K562 (cell line): ENCODE measurements around the gene WEE1. TPM values are rescaled to one million over a fixed set of nuclear protein-coding genes. Genes with fewer than 3 reads are reported as not detected.

Source experiments
- MCM7 ChIP-seq, 2 experiments: fragments of 450-650 bp; IDR thresholded peaks; 2 replicates each; pipeline ENCODE4 v1.6.1; 2016 to 2018
- ZC3H11A ChIP-seq: IDR thresholded peaks from 2 replicates; pipeline ENCODE4 v1.6.1; 2012; ENCODE audit warnings: low read depth, low read length, improper control_type of control experiment
- polyA plus RNA-seq, 8 experiments: library from polyadenylated mRNA; depleted of rRNA in 4 of 8; stranded (reverse) in 5 of 8; unstranded in 3 of 8; fragments of >200 nt; fragmentation: Nextera tagmentation in 2 of 8; fragmentation: Illumina TruSeq in 1 of 8; extraction: Ambion mirVana in 2 of 8; extraction: Trizol in 1 of 8; gene quantifications; 2 replicates each; pipeline versions ENCODE4 v1.2.1 to v1.2.3, GENCODE V29; 2011 to 2014; ENCODE audit warnings: inconsistent platforms in 1 of 8, missing spikeins in 1 of 8
- total RNA-seq, 7 experiments: library from RNA; depleted of rRNA in 6 of 7; stranded (reverse); fragments of >200 nt in 6 of 7; fragmentation: Illumina TruSeq in 2 of 7; extraction: Trizol in 2 of 7; gene quantifications; 2 replicates each; pipeline versions ENCODE4 v1.2.1 to v1.2.3, GENCODE V29; 2011 to 2021; ENCODE audit warnings: low replicate concordance in 1 of 7
- TF ChIP-seq, protein P1 (sequence below): fragments of 200-600 bp; sonication (generic); IDR thresholded peaks from one replicate; pipeline ENCODE4 v1.6.1; 2012; ENCODE audit warnings: mild to moderate bottlenecking, low read depth, low read length, inconsistent platforms
- TF ChIP-seq, protein P2 (sequence below): fragments of 250-450 bp; sonication (Bioruptor Pico); IDR thresholded peaks from 2 replicates; pipeline ENCODE4 v1.4.0; 2020; ENCODE audit warnings: mild to moderate bottlenecking, moderate library complexity
- TF ChIP-seq, protein P3 (sequence below), 2 experiments: fragments of 250-450 bp in 1 of 2; fragments of 450-650 bp in 1 of 2; sonication (Bioruptor Pico) in 1 of 2; IDR thresholded peaks; 2 replicates each; pipeline versions ENCODE4 v1.6.1 to v1.8.0; 2016 to 2021; ENCODE audit warnings: mild to moderate bottlenecking in 2 of 2, moderate library complexity in 2 of 2, missing compliant biosample characterization in 1 of 2, missing genetic modification characterization in 1 of 2

WEE1 gene
- total and polyA plus RNA-seq, 9 of the 15 experiments (the other 6 are each of a cell fraction or from before 2014, with no cell fraction given): 21.9 to 99.0 (median 67.4) TPM

DNA sequence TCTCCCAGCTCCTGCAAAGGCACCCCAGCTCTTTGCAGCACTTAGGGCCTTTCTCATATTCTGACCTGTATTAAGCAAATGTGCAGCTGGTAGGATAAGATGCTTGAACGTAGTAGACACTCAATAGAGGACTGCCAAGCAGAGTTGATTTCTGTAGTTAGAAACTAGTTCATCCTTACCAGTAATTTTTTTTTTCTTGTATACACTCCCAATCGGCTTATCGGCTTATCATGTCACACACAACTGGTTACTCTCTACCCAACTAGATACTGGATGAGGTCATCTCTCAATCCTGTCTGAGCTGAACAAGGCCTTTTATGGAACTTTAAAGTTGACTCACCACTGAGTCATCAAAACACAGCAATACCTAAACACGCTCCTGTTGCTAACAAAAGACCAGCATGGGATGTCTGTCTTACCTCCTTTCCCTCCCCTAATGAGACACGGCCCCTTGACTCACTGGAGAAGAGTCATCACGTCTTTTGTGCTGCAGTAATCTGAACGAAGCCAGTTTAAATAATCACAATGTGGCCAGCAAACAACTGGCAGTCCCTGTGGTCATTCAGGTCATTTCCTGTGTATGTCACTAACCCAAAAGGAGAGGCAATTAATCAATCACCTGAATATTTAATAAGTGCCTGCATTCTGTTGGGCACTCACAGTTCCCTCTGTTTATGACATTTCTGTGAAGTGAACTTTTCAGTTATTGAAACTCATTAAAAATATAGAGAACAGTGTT is 7.5 kb upstream of the WEE1 start (continued):
- TF ChIP-seq, protein P1, sequence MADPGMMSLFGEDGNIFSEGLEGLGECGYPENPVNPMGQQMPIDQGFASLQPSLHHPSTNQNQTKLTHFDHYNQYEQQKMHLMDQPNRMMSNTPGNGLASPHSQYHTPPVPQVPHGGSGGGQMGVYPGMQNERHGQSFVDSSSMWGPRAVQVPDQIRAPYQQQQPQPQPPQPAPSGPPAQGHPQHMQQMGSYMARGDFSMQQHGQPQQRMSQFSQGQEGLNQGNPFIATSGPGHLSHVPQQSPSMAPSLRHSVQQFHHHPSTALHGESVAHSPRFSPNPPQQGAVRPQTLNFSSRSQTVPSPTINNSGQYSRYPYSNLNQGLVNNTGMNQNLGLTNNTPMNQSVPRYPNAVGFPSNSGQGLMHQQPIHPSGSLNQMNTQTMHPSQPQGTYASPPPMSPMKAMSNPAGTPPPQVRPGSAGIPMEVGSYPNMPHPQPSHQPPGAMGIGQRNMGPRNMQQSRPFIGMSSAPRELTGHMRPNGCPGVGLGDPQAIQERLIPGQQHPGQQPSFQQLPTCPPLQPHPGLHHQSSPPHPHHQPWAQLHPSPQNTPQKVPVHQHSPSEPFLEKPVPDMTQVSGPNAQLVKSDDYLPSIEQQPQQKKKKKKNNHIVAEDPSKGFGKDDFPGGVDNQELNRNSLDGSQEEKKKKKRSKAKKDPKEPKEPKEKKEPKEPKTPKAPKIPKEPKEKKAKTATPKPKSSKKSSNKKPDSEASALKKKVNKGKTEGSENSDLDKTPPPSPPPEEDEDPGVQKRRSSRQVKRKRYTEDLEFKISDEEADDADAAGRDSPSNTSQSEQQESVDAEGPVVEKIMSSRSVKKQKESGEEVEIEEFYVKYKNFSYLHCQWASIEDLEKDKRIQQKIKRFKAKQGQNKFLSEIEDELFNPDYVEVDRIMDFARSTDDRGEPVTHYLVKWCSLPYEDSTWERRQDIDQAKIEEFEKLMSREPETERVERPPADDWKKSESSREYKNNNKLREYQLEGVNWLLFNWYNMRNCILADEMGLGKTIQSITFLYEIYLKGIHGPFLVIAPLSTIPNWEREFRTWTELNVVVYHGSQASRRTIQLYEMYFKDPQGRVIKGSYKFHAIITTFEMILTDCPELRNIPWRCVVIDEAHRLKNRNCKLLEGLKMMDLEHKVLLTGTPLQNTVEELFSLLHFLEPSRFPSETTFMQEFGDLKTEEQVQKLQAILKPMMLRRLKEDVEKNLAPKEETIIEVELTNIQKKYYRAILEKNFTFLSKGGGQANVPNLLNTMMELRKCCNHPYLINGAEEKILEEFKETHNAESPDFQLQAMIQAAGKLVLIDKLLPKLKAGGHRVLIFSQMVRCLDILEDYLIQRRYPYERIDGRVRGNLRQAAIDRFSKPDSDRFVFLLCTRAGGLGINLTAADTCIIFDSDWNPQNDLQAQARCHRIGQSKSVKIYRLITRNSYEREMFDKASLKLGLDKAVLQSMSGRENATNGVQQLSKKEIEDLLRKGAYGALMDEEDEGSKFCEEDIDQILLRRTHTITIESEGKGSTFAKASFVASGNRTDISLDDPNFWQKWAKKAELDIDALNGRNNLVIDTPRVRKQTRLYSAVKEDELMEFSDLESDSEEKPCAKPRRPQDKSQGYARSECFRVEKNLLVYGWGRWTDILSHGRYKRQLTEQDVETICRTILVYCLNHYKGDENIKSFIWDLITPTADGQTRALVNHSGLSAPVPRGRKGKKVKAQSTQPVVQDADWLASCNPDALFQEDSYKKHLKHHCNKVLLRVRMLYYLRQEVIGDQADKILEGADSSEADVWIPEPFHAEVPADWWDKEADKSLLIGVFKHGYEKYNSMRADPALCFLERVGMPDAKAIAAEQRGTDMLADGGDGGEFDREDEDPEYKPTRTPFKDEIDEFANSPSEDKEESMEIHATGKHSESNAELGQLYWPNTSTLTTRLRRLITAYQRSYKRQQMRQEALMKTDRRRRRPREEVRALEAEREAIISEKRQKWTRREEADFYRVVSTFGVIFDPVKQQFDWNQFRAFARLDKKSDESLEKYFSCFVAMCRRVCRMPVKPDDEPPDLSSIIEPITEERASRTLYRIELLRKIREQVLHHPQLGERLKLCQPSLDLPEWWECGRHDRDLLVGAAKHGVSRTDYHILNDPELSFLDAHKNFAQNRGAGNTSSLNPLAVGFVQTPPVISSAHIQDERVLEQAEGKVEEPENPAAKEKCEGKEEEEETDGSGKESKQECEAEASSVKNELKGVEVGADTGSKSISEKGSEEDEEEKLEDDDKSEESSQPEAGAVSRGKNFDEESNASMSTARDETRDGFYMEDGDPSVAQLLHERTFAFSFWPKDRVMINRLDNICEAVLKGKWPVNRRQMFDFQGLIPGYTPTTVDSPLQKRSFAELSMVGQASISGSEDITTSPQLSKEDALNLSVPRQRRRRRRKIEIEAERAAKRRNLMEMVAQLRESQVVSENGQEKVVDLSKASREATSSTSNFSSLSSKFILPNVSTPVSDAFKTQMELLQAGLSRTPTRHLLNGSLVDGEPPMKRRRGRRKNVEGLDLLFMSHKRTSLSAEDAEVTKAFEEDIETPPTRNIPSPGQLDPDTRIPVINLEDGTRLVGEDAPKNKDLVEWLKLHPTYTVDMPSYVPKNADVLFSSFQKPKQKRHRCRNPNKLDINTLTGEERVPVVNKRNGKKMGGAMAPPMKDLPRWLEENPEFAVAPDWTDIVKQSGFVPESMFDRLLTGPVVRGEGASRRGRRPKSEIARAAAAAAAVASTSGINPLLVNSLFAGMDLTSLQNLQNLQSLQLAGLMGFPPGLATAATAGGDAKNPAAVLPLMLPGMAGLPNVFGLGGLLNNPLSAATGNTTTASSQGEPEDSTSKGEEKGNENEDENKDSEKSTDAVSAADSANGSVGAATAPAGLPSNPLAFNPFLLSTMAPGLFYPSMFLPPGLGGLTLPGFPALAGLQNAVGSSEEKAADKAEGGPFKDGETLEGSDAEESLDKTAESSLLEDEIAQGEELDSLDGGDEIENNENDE: no peak
- TF ChIP-seq, protein P2, sequence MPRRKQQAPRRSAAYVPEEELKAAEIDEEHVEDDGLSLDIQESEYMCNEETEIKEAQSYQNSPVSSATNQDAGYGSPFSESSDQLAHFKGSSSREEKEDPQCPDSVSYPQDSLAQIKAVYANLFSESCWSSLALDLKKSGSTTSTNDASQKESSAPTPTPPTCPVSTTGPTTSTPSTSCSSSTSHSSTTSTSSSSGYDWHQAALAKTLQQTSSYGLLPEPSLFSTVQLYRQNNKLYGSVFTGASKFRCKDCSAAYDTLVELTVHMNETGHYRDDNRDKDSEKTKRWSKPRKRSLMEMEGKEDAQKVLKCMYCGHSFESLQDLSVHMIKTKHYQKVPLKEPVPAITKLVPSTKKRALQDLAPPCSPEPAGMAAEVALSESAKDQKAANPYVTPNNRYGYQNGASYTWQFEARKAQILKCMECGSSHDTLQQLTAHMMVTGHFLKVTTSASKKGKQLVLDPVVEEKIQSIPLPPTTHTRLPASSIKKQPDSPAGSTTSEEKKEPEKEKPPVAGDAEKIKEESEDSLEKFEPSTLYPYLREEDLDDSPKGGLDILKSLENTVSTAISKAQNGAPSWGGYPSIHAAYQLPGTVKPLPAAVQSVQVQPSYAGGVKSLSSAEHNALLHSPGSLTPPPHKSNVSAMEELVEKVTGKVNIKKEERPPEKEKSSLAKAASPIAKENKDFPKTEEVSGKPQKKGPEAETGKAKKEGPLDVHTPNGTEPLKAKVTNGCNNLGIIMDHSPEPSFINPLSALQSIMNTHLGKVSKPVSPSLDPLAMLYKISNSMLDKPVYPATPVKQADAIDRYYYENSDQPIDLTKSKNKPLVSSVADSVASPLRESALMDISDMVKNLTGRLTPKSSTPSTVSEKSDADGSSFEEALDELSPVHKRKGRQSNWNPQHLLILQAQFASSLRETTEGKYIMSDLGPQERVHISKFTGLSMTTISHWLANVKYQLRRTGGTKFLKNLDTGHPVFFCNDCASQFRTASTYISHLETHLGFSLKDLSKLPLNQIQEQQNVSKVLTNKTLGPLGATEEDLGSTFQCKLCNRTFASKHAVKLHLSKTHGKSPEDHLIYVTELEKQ: no peak
- TF ChIP-seq ZC3H11A (no peak), MCM7 (IDR thresholded peaks at IDR 0.05) (no peak)
- TF ChIP-seq, protein P3, sequence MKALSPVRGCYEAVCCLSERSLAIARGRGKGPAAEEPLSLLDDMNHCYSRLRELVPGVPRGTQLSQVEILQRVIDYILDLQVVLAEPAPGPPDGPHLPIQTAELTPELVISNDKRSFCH (CRISPR knock-in tag; IDR thresholded peaks at IDR 0.05): no peak
- TF ChIP-seq, protein P3 (tag; IDR thresholded peaks at IDR 0.05): peak; percentile 16; the same call in 1 of the 2 replicates
